ENCODE results near the gene PIGK. TPM values are rescaled to one million over a fixed set of nuclear protein-coding genes. Genes with fewer than 3 reads are reported as not detected.

PIGK gene
- total RNA-seq = 10 to 100 TPM; 21.4 to 27.1 TPM

GRCh38 chr1:77219166-77219887 lies at the start of gene PIGK:
Gene PIGK, minus strand, starts transcription at chr1:77219430. Its CDS starts 28 bp downstream, at chr1:77219402.
- TF ChIP-seq CTCF (IDR thresholded peaks at IDR 0.05) = no peak
- H3K27ac ChIP-seq = peak within 1 kb of the TSS; percentile 48
- no peaks in the 10 kb centered on the region for H3K36me3 ChIP-seq
- peak within 1 kb of the TSS; percentile 65 for H3K4me3 ChIP-seq
- H3K9me3 ChIP-seq = no peaks in the 10 kb centered on the region
- H3K9ac ChIP-seq (ENCODE audit: low read depth in 2 of 2, low read length in 2 of 2) = peak within 1 kb of the TSS; percentile 73 to 82
- intact Hi-C loops (cut with DNase I) = no loop called here
- no peaks in the 10 kb centered on the region for H3K27me3 ChIP-seq
- peak; percentile 93 for DNase-seq
- peaks cover 7% of the 10 kb centered on the region for H3K4me1 ChIP-seq

- no peaks in the 10 kb centered on the region for H3K9me3 ChIP-seq
- H3K36me3 ChIP-seq = no peaks in the 10 kb centered on the region
- H3K9ac ChIP-seq (ENCODE audit: low read depth in 2 of 2, low read length in 2 of 2) = no peak overlapping the region
- no peak overlapping the region for H3K27ac ChIP-seq
- H3K27me3 ChIP-seq = no peaks in the 10 kb centered on the region
- no peak for DNase-seq
- H3K4me1 ChIP-seq = no peaks in the 10 kb centered on the region
- H3K4me3 ChIP-seq = no peak overlapping the region
- no peak for TF ChIP-seq CTCF (IDR thresholded peaks at IDR 0.05)
- intact Hi-C loops (cut with DNase I) = no loop called here
Measured at GRCh38 chr1:77267035-77267434, 47.8 kb upstream of the PIGK start.

GRCh38 chr1:77265180-77265579 lies 46.0 kb upstream of the PIGK start:
- Histone ChIP-seq H3K9ac (ENCODE audit: low read depth in 2 of 2, low read length in 2 of 2) (no peak overlapping the region), H3K9me3 (no peaks in the 10 kb centered on the region), H3K36me3 (no peaks in the 10 kb centered on the region), H3K27me3 (no peaks in the 10 kb centered on the region), H3K4me3 (no peak overlapping the region), H3K4me1 (no peaks in the 10 kb centered on the region), H3K27ac (no peak overlapping the region)
- DNase-seq = no peak
- TF ChIP-seq CTCF (IDR thresholded peaks at IDR 0.05) = no peak
- intact Hi-C loops (cut with DNase I) = no loop called here

- intact Hi-C loops (cut with DNase I) = no loop called here
- no peak overlapping the region for H3K27ac ChIP-seq
- no peak for DNase-seq
- TF ChIP-seq CTCF (IDR thresholded peaks at IDR 0.05) = no peak
- no peaks in the 10 kb centered on the region for H3K27me3 ChIP-seq
- no peaks in the 10 kb centered on the region for H3K36me3 ChIP-seq
- H3K4me3 ChIP-seq = no peak overlapping the region
- no peaks in the 10 kb centered on the region for H3K9me3 ChIP-seq
- no peaks in the 10 kb centered on the region for H3K4me1 ChIP-seq
- H3K9ac ChIP-seq (ENCODE audit: low read depth in 2 of 2, low read length in 2 of 2) = no peak overlapping the region
Measured at GRCh38 chr1:77263708-77264107, 44.5 kb upstream of the PIGK start.

- Histone ChIP-seq H3K27ac (no peak overlapping the region), H3K4me3 (no peak overlapping the region), H3K27me3 (no peaks in the 10 kb centered on the region), H3K9me3 (no peaks in the 10 kb centered on the region), H3K4me1 (no peaks in the 10 kb centered on the region), H3K9ac (ENCODE audit: low read depth in 2 of 2, low read length in 2 of 2) (no peak overlapping the region), H3K36me3 (no peaks in the 10 kb centered on the region)
- no peak for TF ChIP-seq CTCF (IDR thresholded peaks at IDR 0.05)
- DNase-seq = no peak
- intact Hi-C loops (cut with DNase I) = no loop called here
Measured at GRCh38 chr1:77253211-77253610, 34.0 kb upstream of the PIGK start.

All from colonic mucosa (tissue), 4 donors.